K562 (cell line): ENCODE results near the gene ELMO1. TPM values are rescaled to one million over a fixed set of nuclear protein-coding genes. Genes with fewer than 3 reads are reported as not detected.

Source experiments
- ATAC-seq: fragments of 200-7000 bp; cut with Tn5 transposase; 3 replicates; pipeline ENCODE4 v1.9.1; 2020; ENCODE audit warnings: moderate library complexity
- BruUV-seq: library from RNA; stranded (reverse); fragments of 400-500 nt; replicated peaks from 2 replicates; lab custom pipeline; 2021; lab: Mats Ljungman, UMichigan
- CTCF ChIA-PET: fragments of 300-600 bp; formaldehyde crosslinking; extraction: SDS; loops from one replicate; lab custom pipeline; 2021; ENCODE audit warnings: low intra/inter-chr PET ratio; lab: Yijun Ruan, JAX
- POLR2A ChIA-PET: fragments of 300-600, 350-650 bp; sonication (Branson Sonifier 250); formaldehyde crosslinking; extraction: SDS; loops from one replicate; lab custom pipeline; 2021; ENCODE audit warnings: antibody characterized with exemption, inconsistent platforms; lab: Yijun Ruan, JAX
- DNase-seq, 4 experiments: peaks; one replicate each; pipeline versions ENCODE4 v3.0.0 to v3.0.0-alpha.2; 2011 to 2018; ENCODE audit warnings: low spot score in 3 of 4, mixed read lengths in 3 of 4; ENCODE audit errors: extremely low read depth in 1 of 4
- FAIRE-seq: peaks from 2 replicates; lab custom pipeline; 2011; peaks lifted over from hg19 to GRCh38; lab: Jason Lieb, UNC
- H2AFZ ChIP-seq: 2 replicates; pipeline ENCODE4 v1.6.0; 2011; ENCODE audit warnings: low read depth, low read length, control low read depth, inconsistent platforms
- H3K27ac ChIP-seq: fragments of 200-600 bp; 3 replicates; pipeline ENCODE4 v1.8.0; 2011; ENCODE audit warnings: low read depth, mild to moderate bottlenecking, control low read depth, inconsistent platforms, low read length, moderate library complexity, mixed read lengths; ENCODE audit errors: extremely low read depth
- H3K27me3 ChIP-seq, 2 experiments: fragments of 300-600 bp in 1 of 2; 2 replicates in 1 of 2; 3 replicates in 1 of 2; pipeline versions ENCODE4 v1.6.0 to v1.8.0; 2011; ENCODE audit warnings: inconsistent platforms in 2 of 2, low read length in 2 of 2, mild to moderate bottlenecking in 1 of 2, mixed read lengths in 1 of 2, moderate library complexity in 1 of 2; ENCODE audit not compliant: control insufficient read depth in 2 of 2, insufficient read depth in 2 of 2
- H3K36me3 ChIP-seq: fragments of 300-600 bp; 3 replicates; pipeline ENCODE4 v1.8.0; 2011; ENCODE audit warnings: mild to moderate bottlenecking, low read length, inconsistent platforms; ENCODE audit not compliant: control insufficient read depth, insufficient read depth
- H3K4me1 ChIP-seq, 2 experiments: fragments of 200-600 bp in 1 of 2; replicated peaks in 1 of 2; 2 replicates in 1 of 2; 3 replicates in 1 of 2; pipeline versions ENCODE4 v1.5.1 to v1.8.0; 2011; ENCODE audit warnings: inconsistent platforms in 2 of 2, low read length in 2 of 2, mild to moderate bottlenecking in 1 of 2, mixed read lengths in 1 of 2, moderate library complexity in 1 of 2; ENCODE audit not compliant: control insufficient read depth in 2 of 2, insufficient read depth in 2 of 2
- H3K4me2 ChIP-seq: 2 replicates; pipeline ENCODE4 v1.6.1; 2011; ENCODE audit warnings: low read length, control low read depth, inconsistent platforms, mixed read lengths; ENCODE audit not compliant: insufficient read depth
- H3K4me3 ChIP-seq: fragments of 200-600 bp; sonication (generic), shearing (Covaris generic); 2 replicates; pipeline ENCODE4 v1.5.1; 2016; ENCODE audit warnings: control low read depth, inconsistent platforms
- H3K79me2 ChIP-seq: fragments of 200-600 bp; 3 replicates; pipeline ENCODE4 v1.8.0; 2011; ENCODE audit warnings: low read length, inconsistent platforms; ENCODE audit not compliant: control insufficient read depth, insufficient read depth
- H3K9ac ChIP-seq, 2 experiments: 2 replicates each; pipeline versions ENCODE4 v1.6.0 to v1.6.1; 2011; ENCODE audit warnings: low read depth in 2 of 2, low read length in 2 of 2, control low read depth in 1 of 2, inconsistent platforms in 1 of 2, mild to moderate bottlenecking in 1 of 2, mixed read lengths in 1 of 2; ENCODE audit not compliant: insufficient read depth in 1 of 2
- H3K9me1 ChIP-seq: one replicate; pipeline ENCODE4 v1.6.0; 2011; ENCODE audit warnings: inconsistent platforms, mild to moderate bottlenecking, low read length, moderate library complexity; ENCODE audit not compliant: control insufficient read depth, insufficient read depth
- H3K9me3 ChIP-seq: replicated peaks from 2 replicates; pipeline ENCODE4 v1.5.1; 2011; ENCODE audit warnings: low read depth, low read length, inconsistent platforms; ENCODE audit not compliant: control insufficient read depth, insufficient read depth
- H4K20me1 ChIP-seq: replicated peaks from 2 replicates; pipeline ENCODE4 v1.6.1; 2011; ENCODE audit warnings: low read length, inconsistent platforms, mixed read lengths; ENCODE audit not compliant: control insufficient read depth, insufficient read depth
- CBFA2T3 ChIP-seq: fragments of 450-650 bp; IDR thresholded peaks from 2 replicates; pipeline ENCODE4 v1.6.1; 2017
- CBX8 ChIP-seq: fragments of 200-600 bp; sonication (generic); IDR thresholded peaks from 2 replicates; pipeline ENCODE4 v1.6.1; 2012; ENCODE audit warnings: borderline replicate concordance, mixed run types, low read depth, mild to moderate bottlenecking, moderate library complexity, mixed read lengths, low read length, control low read depth, inconsistent platforms; ENCODE audit not compliant: poor library complexity, severe bottlenecking; ENCODE audit errors: extremely low read depth
- EP300 ChIP-seq: IDR thresholded peaks from 2 replicates; pipeline ENCODE4 v1.6.1; 2012; ENCODE audit warnings: low read length, improper control_type of control experiment
- HDAC3 ChIP-seq: fragments of 450-650 bp; IDR thresholded peaks from 2 replicates; pipeline ENCODE4 v1.6.1; 2018; ENCODE audit warnings: borderline replicate concordance, mild to moderate bottlenecking, moderate library complexity; ENCODE audit not compliant: partially characterized antibody
- HNRNPLL ChIP-seq: fragments of 200-400 bp; formaldehyde crosslinking; IDR thresholded peaks from 2 replicates; pipeline ENCODE4 v1.6.1; 2017; ENCODE audit warnings: low read length, low read depth, mild to moderate bottlenecking; ENCODE audit not compliant: poor library complexity, severe bottlenecking
- HSF4 ChIP-seq: fragments of 250-450 bp; sonication (Bioruptor Pico); IDR thresholded peaks from 2 replicates; pipeline ENCODE4 v2.1.2; 2022; ENCODE audit warnings: mild to moderate bottlenecking, moderate library complexity, borderline replicate concordance
- MTA1 ChIP-seq: fragments of 450-650 bp; IDR thresholded peaks from 2 replicates; pipeline ENCODE4 v1.6.1; 2017; ENCODE audit warnings: borderline replicate concordance
- MTF1 ChIP-seq: fragments of 250-450 bp; sonication (Bioruptor Pico); IDR thresholded peaks from 2 replicates; pipeline ENCODE4 v1.9.0; 2021; ENCODE audit warnings: moderate library complexity, mild to moderate bottlenecking, inconsistent platforms, borderline replicate concordance
- POLR2AphosphoS2 ChIP-seq: IDR thresholded peaks from 2 replicates; pipeline ENCODE4 v1.6.1; 2012; ENCODE audit warnings: low read length, improper control_type of control experiment
- SRF ChIP-seq, 2 experiments: fragments of 250-450, 450-650 bp in 1 of 2; sonication (Bioruptor Pico) in 1 of 2; sonication (generic) in 1 of 2; formaldehyde crosslinking; IDR thresholded peaks; 2 replicates each; pipeline versions ENCODE4 v1.5.0 to v1.5.1; 2020 to 2022; ENCODE audit warnings: mild to moderate bottlenecking in 1 of 2, missing genetic modification reagents in 1 of 2
- TCF7 ChIP-seq: sonication (generic); IDR thresholded peaks from 2 replicates; pipeline ENCODE4 v1.6.1; 2016; ENCODE audit warnings: antibody characterized with exemption, borderline replicate concordance
- ZNF143 ChIP-seq: sonication (generic); formaldehyde crosslinking; IDR thresholded peaks from 2 replicates; pipeline ENCODE4 v1.9.0; 2022; ENCODE audit warnings: mild to moderate bottlenecking, missing genetic modification reagents
- WGBS: fragments of 100-300 bp; shearing (Covaris generic); methylation state at CpG from one replicate; pipeline ENCODE4 v1.1.6; 2016; ENCODE audit warnings: low coverage, mixed read lengths; ENCODE audit not compliant: insufficient coverage; ENCODE audit errors: missing lambda C conversion rate; 5-methylcytosine and 5-hydroxymethylcytosine counted together
- in situ Hi-C: fragments of 300-500 bp; cut with MboI; formaldehyde crosslinking; loops from 4 replicates; pipeline ENCODE4 v1.15.0; 2018; ENCODE audit warnings: inconsistent platforms, mixed read lengths
- intact Hi-C: fragments of 100-400 bp; cut with micrococcal nuclease; formaldehyde crosslinking; loops from 2 replicates; pipeline ENCODE4 v1.14.2; 2022
- polyA plus RNA-seq, 8 experiments: library from polyadenylated mRNA; depleted of rRNA in 4 of 8; stranded (reverse) in 5 of 8; unstranded in 3 of 8; fragments of >200 nt; fragmentation: Nextera tagmentation in 2 of 8; fragmentation: Illumina TruSeq in 1 of 8; extraction: Ambion mirVana in 2 of 8; extraction: Trizol in 1 of 8; gene quantifications; 2 replicates each; pipeline versions ENCODE4 v1.2.1 to v1.2.3, GENCODE V29; 2011 to 2014; ENCODE audit warnings: inconsistent platforms in 1 of 8, missing spikeins in 1 of 8
- total RNA-seq, 7 experiments: library from RNA; depleted of rRNA in 6 of 7; stranded (reverse); fragments of >200 nt in 6 of 7; fragmentation: Illumina TruSeq in 2 of 7; extraction: Trizol in 2 of 7; gene quantifications; 2 replicates each; pipeline versions ENCODE4 v1.2.1 to v1.2.3, GENCODE V29; 2011 to 2021; ENCODE audit warnings: low replicate concordance in 1 of 7
- TF ChIP-seq, protein P1 (sequence below): sonication (generic); formaldehyde crosslinking; IDR thresholded peaks from 2 replicates; pipeline ENCODE4 v1.8.0; 2023; ENCODE audit warnings: mild to moderate bottlenecking, missing genetic modification reagents
- TF ChIP-seq, protein P2 (sequence below): fragments of 450-650 bp; conservative IDR thresholded peaks from 2 replicates; pipeline ENCODE4 v1.6.1; 2016; ENCODE audit warnings: missing genetic modification characterization, low read depth, mild to moderate bottlenecking, control low read depth, missing compliant biosample characterization
- TF ChIP-seq, protein P3 (sequence below), 3 experiments: IDR thresholded peaks in 2 of 3; conservative IDR thresholded peaks in 1 of 3; 2 replicates each; pipeline ENCODE4 v1.5.1; 2011 to 2012; ENCODE audit warnings: low read length in 3 of 3, mild to moderate bottlenecking in 3 of 3, control low read depth in 2 of 3, improper control_type of control experiment in 1 of 3, inconsistent platforms in 1 of 3, low read depth in 1 of 3, mixed read lengths in 1 of 3, moderate library complexity in 1 of 3; ENCODE audit not compliant: insufficient read depth in 2 of 3

The ELMO1 gene
- total and polyA plus RNA-seq, 9 of the 15 experiments (the other 6 are each of a cell fraction or from before 2014, with no cell fraction given), result 0.36 to 7.2 (median 3.6) TPM

DNA sequence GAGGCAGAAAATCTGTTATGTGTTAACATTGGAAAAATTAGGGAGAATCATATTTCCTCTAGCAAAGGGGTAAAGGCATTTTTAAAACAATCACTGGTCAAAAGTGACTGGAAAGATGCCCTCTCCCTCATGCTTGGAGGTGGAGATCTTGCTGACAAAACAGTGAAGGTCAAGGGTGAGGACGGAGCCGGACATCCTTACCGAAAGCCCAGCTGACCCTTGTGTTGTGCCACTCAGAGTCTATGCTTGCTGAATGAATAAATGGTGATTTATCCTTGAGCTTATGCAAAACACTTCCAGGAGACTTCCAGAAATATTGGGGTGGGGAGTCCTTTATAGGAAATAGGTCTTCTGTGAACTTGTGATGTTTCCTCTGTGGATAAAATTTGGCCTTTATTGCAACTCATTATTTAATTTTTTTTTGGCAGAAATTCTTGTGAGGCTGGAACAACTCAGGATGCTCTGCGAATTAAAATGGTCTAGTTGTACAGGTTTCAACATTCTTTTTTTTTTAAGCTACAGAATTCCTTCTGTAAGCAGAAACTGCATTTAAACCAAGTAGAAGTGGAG is 28.3 kb upstream of the ELMO1 start:
- FAIRE-seq, result no peak
- H3K27me3 ChIP-seq, result no peaks in the 10 kb centered on the region
- TF ChIP-seq HDAC3 (no peak), SRF (CRISPR knock-in tag; IDR thresholded peaks at IDR 0.05) (no peak), EP300 (no peak), MTA1 (no peak), CBFA2T3 (no peak), HNRNPLL (no peak), HSF4 (no peak), POLR2AphosphoS2 (no peak), ZNF143 (CRISPR knock-in tag) (no peak), CBX8 (no peak), TCF7 (no peak), MTF1 (CRISPR knock-in tag) (no peak)
- TF ChIP-seq, protein P1, sequence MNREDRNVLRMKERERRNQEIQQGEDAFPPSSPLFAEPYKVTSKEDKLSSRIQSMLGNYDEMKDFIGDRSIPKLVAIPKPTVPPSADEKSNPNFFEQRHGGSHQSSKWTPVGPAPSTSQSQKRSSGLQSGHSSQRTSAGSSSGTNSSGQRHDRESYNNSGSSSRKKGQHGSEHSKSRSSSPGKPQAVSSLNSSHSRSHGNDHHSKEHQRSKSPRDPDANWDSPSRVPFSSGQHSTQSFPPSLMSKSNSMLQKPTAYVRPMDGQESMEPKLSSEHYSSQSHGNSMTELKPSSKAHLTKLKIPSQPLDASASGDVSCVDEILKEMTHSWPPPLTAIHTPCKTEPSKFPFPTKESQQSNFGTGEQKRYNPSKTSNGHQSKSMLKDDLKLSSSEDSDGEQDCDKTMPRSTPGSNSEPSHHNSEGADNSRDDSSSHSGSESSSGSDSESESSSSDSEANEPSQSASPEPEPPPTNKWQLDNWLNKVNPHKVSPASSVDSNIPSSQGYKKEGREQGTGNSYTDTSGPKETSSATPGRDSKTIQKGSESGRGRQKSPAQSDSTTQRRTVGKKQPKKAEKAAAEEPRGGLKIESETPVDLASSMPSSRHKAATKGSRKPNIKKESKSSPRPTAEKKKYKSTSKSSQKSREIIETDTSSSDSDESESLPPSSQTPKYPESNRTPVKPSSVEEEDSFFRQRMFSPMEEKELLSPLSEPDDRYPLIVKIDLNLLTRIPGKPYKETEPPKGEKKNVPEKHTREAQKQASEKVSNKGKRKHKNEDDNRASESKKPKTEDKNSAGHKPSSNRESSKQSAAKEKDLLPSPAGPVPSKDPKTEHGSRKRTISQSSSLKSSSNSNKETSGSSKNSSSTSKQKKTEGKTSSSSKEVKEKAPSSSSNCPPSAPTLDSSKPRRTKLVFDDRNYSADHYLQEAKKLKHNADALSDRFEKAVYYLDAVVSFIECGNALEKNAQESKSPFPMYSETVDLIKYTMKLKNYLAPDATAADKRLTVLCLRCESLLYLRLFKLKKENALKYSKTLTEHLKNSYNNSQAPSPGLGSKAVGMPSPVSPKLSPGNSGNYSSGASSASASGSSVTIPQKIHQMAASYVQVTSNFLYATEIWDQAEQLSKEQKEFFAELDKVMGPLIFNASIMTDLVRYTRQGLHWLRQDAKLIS (CRISPR knock-in tag), result no peak
- TF ChIP-seq, protein P2, sequence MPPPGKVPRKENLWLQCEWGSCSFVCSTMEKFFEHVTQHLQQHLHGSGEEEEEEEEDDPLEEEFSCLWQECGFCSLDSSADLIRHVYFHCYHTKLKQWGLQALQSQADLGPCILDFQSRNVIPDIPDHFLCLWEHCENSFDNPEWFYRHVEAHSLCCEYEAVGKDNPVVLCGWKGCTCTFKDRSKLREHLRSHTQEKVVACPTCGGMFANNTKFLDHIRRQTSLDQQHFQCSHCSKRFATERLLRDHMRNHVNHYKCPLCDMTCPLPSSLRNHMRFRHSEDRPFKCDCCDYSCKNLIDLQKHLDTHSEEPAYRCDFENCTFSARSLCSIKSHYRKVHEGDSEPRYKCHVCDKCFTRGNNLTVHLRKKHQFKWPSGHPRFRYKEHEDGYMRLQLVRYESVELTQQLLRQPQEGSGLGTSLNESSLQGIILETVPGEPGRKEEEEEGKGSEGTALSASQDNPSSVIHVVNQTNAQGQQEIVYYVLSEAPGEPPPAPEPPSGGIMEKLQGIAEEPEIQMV (tag), result no peak
- TF ChIP-seq, protein P3, sequence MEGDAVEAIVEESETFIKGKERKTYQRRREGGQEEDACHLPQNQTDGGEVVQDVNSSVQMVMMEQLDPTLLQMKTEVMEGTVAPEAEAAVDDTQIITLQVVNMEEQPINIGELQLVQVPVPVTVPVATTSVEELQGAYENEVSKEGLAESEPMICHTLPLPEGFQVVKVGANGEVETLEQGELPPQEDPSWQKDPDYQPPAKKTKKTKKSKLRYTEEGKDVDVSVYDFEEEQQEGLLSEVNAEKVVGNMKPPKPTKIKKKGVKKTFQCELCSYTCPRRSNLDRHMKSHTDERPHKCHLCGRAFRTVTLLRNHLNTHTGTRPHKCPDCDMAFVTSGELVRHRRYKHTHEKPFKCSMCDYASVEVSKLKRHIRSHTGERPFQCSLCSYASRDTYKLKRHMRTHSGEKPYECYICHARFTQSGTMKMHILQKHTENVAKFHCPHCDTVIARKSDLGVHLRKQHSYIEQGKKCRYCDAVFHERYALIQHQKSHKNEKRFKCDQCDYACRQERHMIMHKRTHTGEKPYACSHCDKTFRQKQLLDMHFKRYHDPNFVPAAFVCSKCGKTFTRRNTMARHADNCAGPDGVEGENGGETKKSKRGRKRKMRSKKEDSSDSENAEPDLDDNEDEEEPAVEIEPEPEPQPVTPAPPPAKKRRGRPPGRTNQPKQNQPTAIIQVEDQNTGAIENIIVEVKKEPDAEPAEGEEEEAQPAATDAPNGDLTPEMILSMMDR (IDR thresholded peaks at IDR 0.05 in 2 of 3, conservative IDR thresholded peaks at IDR 0.05 in 1 of 3; ENCODE audit: insufficient read depth in 2 of 3, low read depth in 1 of 3, low read length in 3 of 3), result no peak

More for the DNA sequence above, 28.3 kb upstream of the ELMO1 start:
- no peaks in the 10 kb centered on the region for H3K79me2 ChIP-seq
- no peak overlapping the region for H3K4me2 ChIP-seq
- intact Hi-C loops, result no loop called here
- ATAC-seq, result no peak
- no peak for DNase-seq
- 0% methylated on average over 4 of the region's 4 CpGs for WGBS
- H4K20me1 ChIP-seq, result no peaks in the 10 kb centered on the region
- no TSS peak for BruUV-seq
- H3K4me3 ChIP-seq, result no peak overlapping the region
- H2AFZ ChIP-seq, result no peak overlapping the region
- H3K9me1 ChIP-seq, result no peaks in the 10 kb centered on the region
- H3K27ac ChIP-seq, result no peak overlapping the region
- CTCF ChIA-PET, result no interaction called here
- in situ Hi-C loops, result no loop called here
- no peak overlapping the region for H3K9ac ChIP-seq
- no peaks in the 10 kb centered on the region for H3K36me3 ChIP-seq
- H3K9me3 ChIP-seq, result no peaks in the 10 kb centered on the region
- no peaks in the 10 kb centered on the region for H3K4me1 ChIP-seq
- POLR2A ChIA-PET, result interaction anchor here (0.6 kb wide), 1 partner anchor 46 kb away, joined by 3 read pairs; no protein-coding TSS in a partner anchor
